ENCODE data around the gene NANOS3. TPM values are rescaled to one million over a fixed set of nuclear protein-coding genes. Genes with fewer than 3 reads are reported as not detected.

Gene NANOS3
- total and polyA plus RNA-seq, 2 of the 13 experiments (the other 11 are each of a cell fraction or from before 2014, with no cell fraction given), result 0.21 TPM; not detected in 1

GRCh38 chr19:13847407-13848339 lies 29.3 kb upstream of the NANOS3 start (continued):
- no peak for TF ChIP-seq ZBTB39 (CRISPR knock-in tag; IDR thresholded peaks at IDR 0.05)
- 0 out of 2 replicates have a peak, but pooled peaks have one; percentile 47 for TF ChIP-seq ZNF768 (CRISPR knock-in tag; IDR thresholded peaks at IDR 0.05)
- TF ChIP-seq TOPORS (CRISPR knock-in tag; IDR thresholded peaks at IDR 0.05), result no peak
- no peak for TF ChIP-seq ZXDC (CRISPR knock-in tag; IDR thresholded peaks at IDR 0.05)
- no peak for TF ChIP-seq ETV6 (CRISPR knock-in tag; conservative IDR thresholded peaks at IDR 0.05)
- peak; percentile 54; the same call in 1 of the 2 replicates for TF ChIP-seq GATAD2A (CRISPR knock-in tag; IDR thresholded peaks at IDR 0.05)
- peak; percentile 78 for TF ChIP-seq FOSL2 (CRISPR knock-in tag; IDR thresholded peaks at IDR 0.05)
- no peak for TF ChIP-seq PRDM15 (CRISPR knock-in tag; IDR thresholded peaks at IDR 0.05)
- no peak for TF ChIP-seq BHLHE40 (IDR thresholded peaks at IDR 0.05; ENCODE audit: low read length)
- TF ChIP-seq ZUFSP (CRISPR knock-in tag; IDR thresholded peaks at IDR 0.05; ENCODE audit: borderline replicate concordance), result no peak
- no peak for TF ChIP-seq ATF6 (CRISPR knock-in tag; conservative IDR thresholded peaks at IDR 0.05)
- no peak for TF ChIP-seq NFYB (CRISPR knock-in tag; IDR thresholded peaks at IDR 0.05)
- TF ChIP-seq SALL2 (CRISPR knock-in tag; IDR thresholded peaks at IDR 0.05), result no peak
- TF ChIP-seq ETV5 (CRISPR knock-in tag; IDR thresholded peaks at IDR 0.05; ENCODE audit: borderline replicate concordance), result peak; percentile 93
- TF ChIP-seq ZSCAN9 (CRISPR knock-in tag; IDR thresholded peaks at IDR 0.05; ENCODE audit: borderline replicate concordance), result no peak
- TF ChIP-seq ZNF510 (CRISPR knock-in tag; IDR thresholded peaks at IDR 0.05; ENCODE audit: low read depth), result 0 out of 2 replicates have a peak, but pooled peaks have one; percentile 37

Measured in HepG2 (cell line).